ENCODE results near the gene TMEM250.

GRCh38 chr9:136140046-136140445, 21.4 kb upstream of the TMEM250 start:
- TF ChIP-seq CTCF (IDR thresholded peaks at IDR 0.05; ENCODE audit: low read depth, low read length) (no peak), POLR2A (IDR thresholded peaks at IDR 0.05; ENCODE audit: extremely low read depth, insufficient read length) (no peak)
